Smooth muscle cell (in vitro differentiated cells): Measurements from ENCODE around the gene MAST4. TPM values are rescaled to one million over a fixed set of nuclear protein-coding genes. Genes with fewer than 3 reads are reported as not detected.

Experiments
- DNase-seq: peaks from one replicate; lab custom pipeline; 2025; ENCODE audit not compliant: unreplicated experiment; lab: John Stamatoyannopoulos, UW
- H2AFZ ChIP-seq: fragments of 200-600 bp; sonication (generic); 2 replicates; pipeline ENCODE4 v1.6.0; 2016; ENCODE audit warnings: antibody characterized with exemption, low read depth, mild to moderate bottlenecking
- H3F3A ChIP-seq: fragments of 200-600 bp; sonication (generic); 2 replicates; pipeline ENCODE4 v1.6.0; 2017; ENCODE audit warnings: antibody characterized with exemption, low read depth
- H3K27ac ChIP-seq: fragments of 200-600 bp; sonication (generic); 2 replicates; pipeline ENCODE4 v1.5.1; 2016; ENCODE audit warnings: low read depth, mild to moderate bottlenecking
- H3K27me3 ChIP-seq: fragments of 200-600 bp; sonication (generic); 2 replicates; pipeline ENCODE4 v1.6.1; 2016; ENCODE audit warnings: low read depth, mild to moderate bottlenecking
- H3K36me3 ChIP-seq: fragments of 200-600 bp; sonication (generic); 2 replicates; pipeline ENCODE4 v1.5.1; 2016; ENCODE audit warnings: low read depth
- H3K4me1 ChIP-seq: fragments of 200-600 bp; sonication (generic); 2 replicates; pipeline ENCODE4 v1.5.1; 2016; ENCODE audit warnings: low read depth
- H3K4me2 ChIP-seq: fragments of 200-600 bp; sonication (generic); 2 replicates; pipeline ENCODE4 v1.6.0; 2016; ENCODE audit warnings: mild to moderate bottlenecking
- H3K4me3 ChIP-seq: fragments of 200-600 bp; sonication (generic); 2 replicates; pipeline ENCODE4 v1.5.1; 2016; ENCODE audit warnings: mild to moderate bottlenecking
- H3K79me2 ChIP-seq: fragments of 200-600 bp; sonication (generic); 2 replicates; pipeline ENCODE4 v1.6.0; 2016; ENCODE audit warnings: low read depth, mild to moderate bottlenecking
- H3K9ac ChIP-seq: fragments of 200-600 bp; sonication (generic); 2 replicates; pipeline ENCODE4 v1.6.0; 2016; ENCODE audit warnings: low read depth
- H3K9me3 ChIP-seq: fragments of 200-600 bp; sonication (generic); replicated peaks from 2 replicates; pipeline ENCODE4 v1.5.1; 2016; ENCODE audit warnings: low read depth
- H4K20me1 ChIP-seq: fragments of 200-600 bp; sonication (generic); 2 replicates; pipeline ENCODE4 v1.6.0; 2016; ENCODE audit warnings: low read depth
- WGBS: methylation state at CpG from one replicate; pipeline ENCODE4 v1.1.7; 2016; ENCODE audit warnings: low lambda C conversion rate; 5-methylcytosine and 5-hydroxymethylcytosine counted together
- polyA plus RNA-seq: library from polyadenylated mRNA; unstranded; fragments of >200 nt; fragmentation: Nextera tagmentation; extraction: Ambion mirVana; gene quantifications from 2 replicates; pipeline ENCODE4 v1.2.1, GENCODE V29; 2016
- total RNA-seq: library from RNA; depleted of rRNA; stranded (reverse); fragments of >200 nt; gene quantifications from 2 replicates; pipeline ENCODE4 v1.2.3, GENCODE V29; 2014
- TF ChIP-seq, protein P1 (sequence below): fragments of 200-600 bp; sonication (generic); IDR thresholded peaks from 2 replicates; pipeline ENCODE4 v1.5.1; 2017; ENCODE audit warnings: borderline replicate concordance, mild to moderate bottlenecking, antibody characterized with exemption; ENCODE audit not compliant: insufficient read depth, poor library complexity, severe bottlenecking

Gene MAST4
- total and polyA plus RNA-seq, 2 experiments from 2014 or later, result 6.3 to 24.0 TPM

- H3F3A ChIP-seq, result no peaks in the 10 kb centered on the region
- H3K4me1 ChIP-seq, result no peaks in the 10 kb centered on the region
- H3K4me2 ChIP-seq, result no peak overlapping the region
- H3K27ac ChIP-seq, result no peak overlapping the region
- no peaks in the 10 kb centered on the region for H3K9me3 ChIP-seq
- H3K4me3 ChIP-seq, result no peak overlapping the region
- TF ChIP-seq, protein P1, sequence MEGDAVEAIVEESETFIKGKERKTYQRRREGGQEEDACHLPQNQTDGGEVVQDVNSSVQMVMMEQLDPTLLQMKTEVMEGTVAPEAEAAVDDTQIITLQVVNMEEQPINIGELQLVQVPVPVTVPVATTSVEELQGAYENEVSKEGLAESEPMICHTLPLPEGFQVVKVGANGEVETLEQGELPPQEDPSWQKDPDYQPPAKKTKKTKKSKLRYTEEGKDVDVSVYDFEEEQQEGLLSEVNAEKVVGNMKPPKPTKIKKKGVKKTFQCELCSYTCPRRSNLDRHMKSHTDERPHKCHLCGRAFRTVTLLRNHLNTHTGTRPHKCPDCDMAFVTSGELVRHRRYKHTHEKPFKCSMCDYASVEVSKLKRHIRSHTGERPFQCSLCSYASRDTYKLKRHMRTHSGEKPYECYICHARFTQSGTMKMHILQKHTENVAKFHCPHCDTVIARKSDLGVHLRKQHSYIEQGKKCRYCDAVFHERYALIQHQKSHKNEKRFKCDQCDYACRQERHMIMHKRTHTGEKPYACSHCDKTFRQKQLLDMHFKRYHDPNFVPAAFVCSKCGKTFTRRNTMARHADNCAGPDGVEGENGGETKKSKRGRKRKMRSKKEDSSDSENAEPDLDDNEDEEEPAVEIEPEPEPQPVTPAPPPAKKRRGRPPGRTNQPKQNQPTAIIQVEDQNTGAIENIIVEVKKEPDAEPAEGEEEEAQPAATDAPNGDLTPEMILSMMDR, result no peak
- no peaks in the 10 kb centered on the region for H3K36me3 ChIP-seq
- DNase-seq, result no peak
- H2AFZ ChIP-seq, result no peak overlapping the region
- no peaks in the 10 kb centered on the region for H3K79me2 ChIP-seq
- no peaks in the 10 kb centered on the region for H3K27me3 ChIP-seq
- no peaks in the 10 kb centered on the region for H4K20me1 ChIP-seq
- 83% methylated on average over 5 of the region's 5 CpGs for WGBS
- H3K9ac ChIP-seq, result no peak overlapping the region
These were observed 558.5 kb downstream of the MAST4 start for GRCh38 chr5:67154556-67155206.

- H3K27me3 ChIP-seq, result no peaks in the 10 kb centered on the region
- no peak overlapping the region for H2AFZ ChIP-seq
- H3K9me3 ChIP-seq, result no peaks in the 10 kb centered on the region
- no peaks in the 10 kb centered on the region for H3K36me3 ChIP-seq
- no peak overlapping the region for H3K27ac ChIP-seq
- no peak overlapping the region for H3K4me3 ChIP-seq
- no peak overlapping the region for H3K9ac ChIP-seq
- no peaks in the 10 kb centered on the region for H3F3A ChIP-seq
- no peaks in the 10 kb centered on the region for H4K20me1 ChIP-seq
- DNase-seq, result no peak
- no peaks in the 10 kb centered on the region for H3K4me1 ChIP-seq
- TF ChIP-seq, protein P1, result peak; percentile 72
- H3K79me2 ChIP-seq, result no peaks in the 10 kb centered on the region
- H3K4me2 ChIP-seq, result no peak overlapping the region
- 60% methylated on average over 5 of the region's 5 CpGs for WGBS
These were observed 560.9 kb downstream of the MAST4 start for GRCh38 chr5:67156976-67157583.

- Histone ChIP-seq H3K9ac (no peak overlapping the region), H3K27me3 (no peaks in the 10 kb centered on the region), H3K79me2 (no peaks in the 10 kb centered on the region), H3F3A (no peaks in the 10 kb centered on the region), H3K4me2 (no peak overlapping the region), H2AFZ (no peak overlapping the region), H3K4me1 (no peaks in the 10 kb centered on the region), H3K27ac (peak overlapping the region; percentile 10), H3K4me3 (no peak overlapping the region), H3K9me3 (no peaks in the 10 kb centered on the region), H4K20me1 (no peaks in the 10 kb centered on the region), H3K36me3 (no peaks in the 10 kb centered on the region)
- TF ChIP-seq, protein P1, result no peak
- no peak for DNase-seq
- 88% methylated on average over 3 of the region's 3 CpGs for WGBS
These were observed 564.1 kb downstream of the MAST4 start for GRCh38 chr5:67160272-67160671.

GRCh38 chr5:67160985-67161384 lies 564.8 kb downstream of the MAST4 start:
- H3K4me2 ChIP-seq, result peak overlapping the region; percentile 15

More at GRCh38 chr5:67160985-67161384, 564.8 kb downstream of the MAST4 start:
- no peak overlapping the region for H2AFZ ChIP-seq
- 41% methylated on average over 3 of the region's 3 CpGs for whole genome bisulfite sequencing
- no peak for DNase-seq
- H3K27me3 ChIP-seq, result no peaks in the 10 kb centered on the region
- H3K79me2 ChIP-seq, result no peaks in the 10 kb centered on the region
- H3K4me1 ChIP-seq, result no peaks in the 10 kb centered on the region
- H3K27ac ChIP-seq, result peak overlapping the region; percentile 10
- no peaks in the 10 kb centered on the region for H4K20me1 ChIP-seq
- no peak overlapping the region for H3K4me3 ChIP-seq
- TF ChIP-seq, protein P1, result no peak
- H3K9ac ChIP-seq, result no peak overlapping the region
- H3F3A ChIP-seq, result no peaks in the 10 kb centered on the region
- no peaks in the 10 kb centered on the region for H3K36me3 ChIP-seq
- H3K9me3 ChIP-seq, result no peaks in the 10 kb centered on the region
